KOPT-K1 (cell line): Measurements from ENCODE around the gene PFKFB4.

Source experiments
- H3K27ac ChIP-seq: fragments of 200-600 bp; sonication (generic); 2 replicates; pipeline ENCODE4 v1.5.1; 2016; ENCODE audit warnings: antibody characterized with exemption, mild to moderate bottlenecking, low read depth, low read length; ENCODE audit not compliant: poor library complexity, severe bottlenecking
- H3K36me3 ChIP-seq: fragments of 200-600 bp; sonication (generic); 2 replicates; pipeline ENCODE4 v1.5.1; 2017; ENCODE audit warnings: antibody characterized with exemption, mild to moderate bottlenecking, low read length, moderate library complexity; ENCODE audit not compliant: insufficient read depth
- H3K9me3 ChIP-seq: fragments of 200-600 bp; sonication (generic); 2 replicates; pipeline ENCODE4 v1.5.1; 2017; ENCODE audit warnings: antibody characterized with exemption, low read length, mild to moderate bottlenecking; ENCODE audit not compliant: insufficient read depth, poor library complexity, severe bottlenecking

PFKFB4 gene

DNA sequence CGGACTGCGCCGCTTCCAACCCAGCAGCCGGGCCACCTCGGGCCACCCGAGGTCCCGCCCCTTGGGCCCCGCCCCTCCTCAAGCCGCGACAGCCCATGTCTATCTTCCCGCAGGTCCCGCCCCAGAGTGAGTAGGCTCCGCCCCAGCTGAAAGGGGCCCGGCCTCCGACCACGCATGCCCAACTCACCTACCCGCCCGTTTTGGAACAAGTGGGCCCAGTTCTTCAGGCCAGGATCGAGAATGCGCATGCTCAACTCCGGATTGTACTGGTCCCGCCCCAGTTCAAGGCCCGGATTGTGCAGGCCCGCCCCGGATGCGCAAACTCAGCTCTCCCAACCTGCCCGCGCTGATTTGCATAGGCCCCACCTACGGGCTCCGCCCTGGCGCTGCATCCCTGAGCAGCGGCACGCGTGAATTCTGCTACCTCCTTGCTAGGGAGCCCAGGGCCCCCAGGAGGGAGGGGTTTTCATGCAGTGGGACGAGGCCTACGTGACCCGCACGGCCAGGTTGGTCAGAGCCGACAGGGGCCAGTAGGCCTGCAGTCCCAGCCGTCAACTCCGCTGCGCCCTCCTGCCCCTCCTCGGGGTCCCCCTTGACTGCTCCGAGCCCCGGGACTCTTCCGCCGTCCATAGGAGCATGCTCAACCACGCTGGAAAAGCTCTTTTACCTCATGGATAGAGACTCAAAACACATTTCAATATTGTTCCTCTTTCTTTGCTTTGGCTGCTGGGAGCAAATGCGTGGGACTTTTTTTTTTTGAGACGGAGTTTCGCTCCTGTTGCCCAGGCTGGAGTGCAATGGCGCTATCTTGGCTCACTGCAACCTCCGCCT lies at the start of gene PFKFB4:
TSS of gene PFKFB4 (minus strand) at position 8 of the 831 bp plus-strand sequence. CDS start 26 bp downstream, outside the sequence.
- Histone ChIP-seq H3K36me3 (no peaks in the 10 kb centered on the region), H3K9me3 (no peaks in the 10 kb centered on the region), H3K27ac (peak within 1 kb of the TSS; percentile 58)

DNA sequence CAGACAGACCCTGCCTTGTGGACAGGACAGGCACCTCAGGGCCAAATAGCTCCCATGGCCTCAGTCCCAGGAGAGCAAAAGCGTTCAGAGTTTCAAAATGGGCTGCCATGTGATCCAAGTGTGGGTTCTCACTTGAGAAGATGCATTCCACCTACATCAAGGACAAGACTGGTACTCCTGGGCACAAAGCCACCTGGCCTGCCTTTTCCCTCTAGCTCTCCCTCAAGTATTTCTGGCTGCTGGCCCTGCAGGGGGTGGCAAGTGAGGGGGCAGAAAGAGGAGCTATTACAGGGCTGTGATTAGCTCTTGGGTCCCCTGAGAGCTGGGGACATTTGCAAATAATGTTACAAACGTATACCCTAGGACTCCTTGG lies 45.0 kb upstream of the PFKFB4 start:
- Histone ChIP-seq H3K27ac (no peak overlapping the region), H3K36me3 (peaks cover 100% of the 10 kb centered on the region), H3K9me3 (no peaks in the 10 kb centered on the region)

DNA sequence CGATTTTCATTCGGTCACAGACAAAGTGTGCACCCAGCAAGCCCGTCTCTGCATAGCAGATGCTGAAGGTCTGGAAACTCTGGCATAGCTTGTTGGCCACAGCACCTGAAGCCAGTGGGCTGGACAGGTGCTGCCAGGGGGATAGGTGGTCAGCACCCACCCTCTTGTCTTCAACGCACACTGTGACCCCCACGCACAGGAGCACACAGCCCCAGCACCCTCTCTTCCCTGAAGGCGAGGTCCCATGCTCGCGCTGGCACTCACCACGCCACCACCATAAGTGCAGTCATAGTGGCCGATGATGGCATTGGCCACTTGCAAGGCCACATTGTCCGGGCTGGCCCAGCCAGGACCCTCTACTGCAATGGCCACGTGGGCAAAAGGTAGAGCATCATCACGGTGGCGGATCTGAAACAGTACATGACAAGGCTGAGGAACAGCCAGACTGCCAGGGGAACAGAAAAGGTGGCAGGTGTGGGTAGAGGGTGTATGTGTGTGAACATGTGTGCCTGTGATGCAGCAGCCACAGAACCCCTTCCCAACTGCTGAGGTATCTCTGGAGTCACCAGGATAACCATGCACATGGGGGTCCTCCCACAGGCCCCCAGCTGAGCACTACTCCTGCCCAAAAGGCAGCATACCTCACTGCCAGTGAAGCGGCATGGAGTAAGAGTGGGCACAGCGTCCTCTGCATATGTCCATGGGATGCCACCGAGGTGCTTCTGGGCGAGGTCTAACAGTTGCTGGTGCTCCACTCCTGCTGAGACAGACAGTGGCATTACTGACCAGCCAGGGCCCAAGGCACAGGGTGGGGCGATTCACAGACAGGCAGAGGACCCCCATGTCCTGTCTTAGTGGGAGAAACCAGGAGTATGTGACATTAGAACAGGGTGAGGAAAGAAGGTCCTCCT lies 44.4 kb upstream of the PFKFB4 start:
- Histone ChIP-seq H3K9me3 (no peaks in the 10 kb centered on the region), H3K36me3 (peaks cover 94% of the 10 kb centered on the region), H3K27ac (no peak overlapping the region)

DNA sequence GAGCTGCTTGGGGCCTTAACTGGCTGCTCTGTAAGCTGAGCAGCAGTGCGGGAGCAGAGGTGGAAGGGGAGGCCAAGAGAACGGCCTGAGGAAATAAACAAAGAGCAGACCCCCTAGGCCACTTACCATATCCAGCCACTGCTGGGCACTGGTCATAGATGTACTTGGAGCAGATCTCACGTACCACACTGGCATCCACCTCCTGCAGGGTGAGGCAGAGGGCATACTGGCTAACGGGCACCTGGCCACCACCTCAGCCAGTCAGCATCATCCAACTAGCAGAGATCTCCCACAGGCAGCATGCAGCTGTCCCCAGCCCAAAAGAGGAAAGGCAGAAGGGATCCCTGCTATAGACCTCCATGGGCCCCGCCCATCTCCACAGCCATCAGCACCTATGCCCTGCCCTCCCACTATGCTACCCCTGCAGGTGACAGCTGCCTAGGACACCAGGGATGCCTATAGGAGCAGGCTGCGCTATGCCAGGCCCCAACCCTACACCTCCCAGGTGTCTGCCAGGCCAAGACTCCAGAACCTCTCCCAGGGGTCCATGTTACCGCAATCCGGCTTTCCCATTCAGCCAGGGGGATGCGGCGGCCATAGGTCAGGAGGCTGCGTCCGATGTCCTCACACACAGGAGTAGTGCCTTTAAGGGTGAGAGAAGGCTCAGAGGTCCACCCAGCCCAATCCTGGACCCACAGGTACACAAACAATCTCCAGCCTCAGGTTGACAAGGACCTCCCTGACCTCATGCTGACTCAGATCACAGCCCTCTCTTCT lies 43.1 kb upstream of the PFKFB4 start:
- Histone ChIP-seq H3K36me3 (peaks cover 82% of the 10 kb centered on the region), H3K9me3 (no peaks in the 10 kb centered on the region), H3K27ac (no peak overlapping the region)

DNA sequence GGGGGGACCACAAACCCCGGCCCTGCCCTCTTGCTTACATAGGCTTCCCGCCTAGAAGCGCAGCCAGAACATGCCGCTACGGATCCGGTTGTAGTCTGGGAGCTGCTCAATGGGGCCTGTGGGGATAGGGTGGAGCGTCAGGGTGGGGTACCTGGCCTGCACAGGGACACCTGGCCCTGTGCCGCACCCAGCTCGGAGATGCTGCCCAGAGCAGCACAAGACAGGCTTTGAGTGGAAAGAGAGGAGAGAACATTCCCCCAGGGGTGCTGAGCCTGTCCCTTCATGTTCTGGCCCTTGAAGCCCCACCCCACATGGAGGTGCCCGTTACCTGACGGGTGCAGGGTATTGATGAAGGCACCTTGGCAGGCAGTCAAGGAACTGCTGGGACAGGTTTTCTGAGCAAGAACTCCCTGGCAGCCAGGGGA lies 42.5 kb upstream of the PFKFB4 start:
- no peak overlapping the region for H3K27ac ChIP-seq
- H3K36me3 ChIP-seq: peaks cover 75% of the 10 kb centered on the region
- H3K9me3 ChIP-seq: no peaks in the 10 kb centered on the region

DNA sequence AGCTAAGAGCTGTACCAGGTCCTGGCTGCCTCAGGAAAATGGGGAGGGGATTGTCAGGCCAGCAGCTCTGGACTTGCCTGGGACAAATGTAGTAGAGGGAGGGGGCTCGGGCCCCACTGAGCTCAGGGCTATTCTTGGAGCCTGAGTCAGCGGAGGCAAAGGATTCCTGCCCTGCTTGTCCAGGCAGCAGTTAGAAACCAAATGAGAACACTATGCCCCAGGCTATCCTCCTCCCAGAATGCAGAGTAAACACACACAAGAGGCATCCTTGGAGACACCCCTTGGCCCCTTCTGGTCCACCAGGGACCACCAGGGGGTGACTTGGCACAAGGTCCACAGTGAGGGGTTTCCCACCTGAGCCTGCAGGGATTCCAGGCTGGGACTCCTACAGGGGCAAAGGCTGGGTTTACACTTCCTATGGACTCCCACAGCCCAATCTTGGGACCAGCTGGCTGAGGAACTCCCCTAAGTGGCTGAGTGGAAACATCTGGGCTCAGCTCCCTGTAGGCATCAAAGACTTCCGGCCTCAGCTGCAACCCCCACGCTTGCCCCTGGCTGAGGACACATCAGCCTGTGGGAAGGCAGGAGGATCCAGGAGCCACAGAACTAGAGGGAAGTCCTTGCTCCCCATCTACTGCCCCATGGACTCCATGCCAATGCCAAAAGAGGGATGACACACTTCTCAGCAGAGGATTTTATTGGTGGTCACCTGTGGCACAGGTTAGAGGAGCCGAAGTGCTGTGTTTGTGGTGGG lies 41.9 kb upstream of the PFKFB4 start:
- peaks cover 70% of the 10 kb centered on the region for H3K36me3 ChIP-seq
- H3K27ac ChIP-seq: no peak overlapping the region
- no peaks in the 10 kb centered on the region for H3K9me3 ChIP-seq

DNA sequence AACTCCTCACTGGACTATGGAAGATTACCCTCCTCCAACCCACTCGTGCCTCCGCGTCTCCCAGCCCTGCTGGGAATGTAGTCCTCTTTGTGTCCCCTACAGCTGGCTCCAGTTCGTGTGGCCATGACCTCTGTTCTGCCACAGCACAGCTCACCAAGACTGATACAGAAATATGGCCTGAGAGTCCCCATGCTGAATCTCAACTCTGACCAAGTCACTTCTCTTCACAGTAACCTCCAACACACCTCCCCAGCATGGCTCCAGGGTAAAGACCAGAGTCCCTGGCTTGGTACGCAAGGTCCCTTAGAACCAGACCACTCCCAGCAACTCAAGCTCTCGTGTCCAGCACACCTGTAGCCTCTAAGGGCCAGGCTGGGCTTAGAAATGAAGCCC lies 40.8 kb upstream of the PFKFB4 start:
- peaks cover 59% of the 10 kb centered on the region for H3K36me3 ChIP-seq
- no peaks in the 10 kb centered on the region for H3K9me3 ChIP-seq
- no peak overlapping the region for H3K27ac ChIP-seq

DNA sequence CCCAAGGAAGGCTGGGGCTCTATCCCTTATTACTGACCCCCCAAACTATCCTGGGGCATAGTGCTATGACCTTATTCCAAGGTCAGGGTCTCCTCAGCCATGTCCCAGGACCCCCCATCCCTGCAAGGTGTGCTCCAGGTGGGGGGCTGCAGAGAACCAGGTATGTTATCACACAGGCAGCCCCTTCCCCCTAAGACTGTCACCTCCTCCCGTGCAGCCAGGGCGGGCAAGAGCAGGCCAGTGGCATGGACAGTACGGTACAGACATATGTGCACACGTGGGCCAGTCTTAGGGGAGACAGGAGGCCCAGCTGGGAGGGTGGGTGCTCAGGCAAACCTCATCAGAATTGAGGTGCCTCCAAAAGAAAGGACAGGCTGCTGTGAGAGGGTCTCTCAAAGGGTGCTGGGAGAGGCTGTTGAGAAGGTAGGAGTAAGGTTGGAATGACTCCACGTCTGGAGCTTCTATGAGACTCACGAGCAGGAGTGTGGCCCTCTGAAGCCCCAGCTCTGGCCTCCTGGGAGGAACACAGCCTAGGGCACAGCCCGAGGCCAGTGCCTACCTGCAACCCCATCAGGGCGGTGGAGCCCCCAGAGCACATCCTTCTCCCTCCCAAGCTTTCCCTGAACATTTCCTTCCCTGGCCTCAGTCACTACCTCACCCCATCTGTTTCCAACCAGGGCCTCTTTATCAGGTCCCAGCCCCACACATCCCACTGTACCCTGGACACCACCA lies 40.2 kb upstream of the PFKFB4 start:
- Histone ChIP-seq H3K36me3 (peaks cover 53% of the 10 kb centered on the region), H3K27ac (no peak overlapping the region), H3K9me3 (no peaks in the 10 kb centered on the region)

DNA sequence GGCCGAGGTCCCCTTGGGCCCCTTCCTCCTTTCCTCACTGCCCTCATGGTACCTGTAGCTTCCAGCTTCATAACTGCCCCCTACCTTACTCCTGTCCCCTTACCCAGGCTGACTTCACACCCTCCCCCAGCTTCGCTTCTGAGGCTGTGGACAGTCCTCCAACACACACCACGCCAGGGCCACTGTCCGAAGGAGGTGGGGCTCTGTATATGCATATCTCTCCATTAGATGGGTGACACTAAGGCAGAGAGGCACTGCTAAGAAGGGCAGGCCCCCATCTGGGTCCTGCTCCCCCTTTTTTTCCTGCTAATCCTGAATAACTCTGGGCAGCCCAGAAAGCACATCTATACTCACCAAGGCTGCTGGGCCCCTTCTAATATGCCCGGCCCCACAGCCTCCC lies 39.6 kb upstream of the PFKFB4 start:
- H3K36me3 ChIP-seq: peaks cover 46% of the 10 kb centered on the region
- H3K9me3 ChIP-seq: no peaks in the 10 kb centered on the region
- no peak overlapping the region for H3K27ac ChIP-seq

DNA sequence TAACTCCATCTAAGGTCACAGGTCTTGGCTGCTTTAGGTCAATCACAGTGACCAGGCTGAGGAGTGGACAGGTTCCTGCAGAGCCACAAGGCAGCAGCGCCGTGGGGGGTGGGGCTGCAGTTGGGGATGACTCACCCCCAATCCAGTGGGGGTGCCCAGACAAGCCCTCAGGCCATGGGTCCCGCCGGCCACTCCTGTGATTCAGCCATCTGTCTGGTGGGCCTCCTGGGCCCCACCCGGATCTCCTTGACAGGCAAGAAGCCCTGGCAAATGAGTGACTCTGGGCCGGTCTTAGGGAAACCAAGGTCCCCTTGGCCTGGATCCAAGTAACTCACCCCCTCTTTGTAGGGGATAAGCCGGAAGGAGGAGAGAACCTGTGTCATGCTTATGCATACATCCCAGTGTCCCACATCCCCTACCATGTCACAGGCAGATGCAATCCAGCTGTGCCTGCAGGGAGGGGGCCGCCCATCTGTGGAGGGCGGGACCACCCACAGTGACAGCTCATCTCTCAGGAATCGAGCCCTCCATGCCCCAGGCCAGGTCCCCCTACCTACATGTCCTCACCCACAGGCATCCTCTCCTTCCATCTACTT lies 39.0 kb upstream of the PFKFB4 start:
- H3K27ac ChIP-seq: no peak overlapping the region
- H3K9me3 ChIP-seq: no peaks in the 10 kb centered on the region
- H3K36me3 ChIP-seq: peaks cover 41% of the 10 kb centered on the region

DNA sequence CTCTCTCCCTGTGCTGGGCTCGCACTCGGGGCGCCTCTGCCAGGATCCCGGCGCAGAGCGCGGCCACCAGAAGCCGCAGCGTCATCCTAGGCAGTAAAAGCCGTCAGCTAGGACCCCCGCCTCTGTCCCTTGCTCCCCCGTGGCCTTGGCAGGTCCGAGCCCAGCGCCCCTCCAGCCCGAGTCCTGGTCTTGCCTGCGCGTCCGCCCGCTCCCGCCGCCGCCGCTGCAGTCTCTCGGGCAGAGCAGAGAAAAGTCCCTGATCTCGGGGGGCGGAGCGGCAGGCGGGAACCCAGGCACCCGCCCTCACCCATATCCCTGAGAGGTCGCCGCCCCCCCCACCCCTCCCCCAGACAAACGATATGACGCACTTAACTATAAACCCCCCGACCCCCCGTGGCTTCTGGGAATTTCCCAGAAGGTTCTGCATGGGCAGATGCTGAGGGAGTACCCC lies 38.5 kb upstream of the PFKFB4 start, which contains the start of gene COL7A1:
TSS of gene COL7A1 (minus strand) at position 255 of the 451 bp plus-strand sequence. CDS start at position 85, 170 bp downstream.
- Histone ChIP-seq H3K27ac (no peak within 1 kb of the TSS), H3K9me3 (no peaks in the 10 kb centered on the region), H3K36me3 (peaks cover 36% of the 10 kb centered on the region)

DNA sequence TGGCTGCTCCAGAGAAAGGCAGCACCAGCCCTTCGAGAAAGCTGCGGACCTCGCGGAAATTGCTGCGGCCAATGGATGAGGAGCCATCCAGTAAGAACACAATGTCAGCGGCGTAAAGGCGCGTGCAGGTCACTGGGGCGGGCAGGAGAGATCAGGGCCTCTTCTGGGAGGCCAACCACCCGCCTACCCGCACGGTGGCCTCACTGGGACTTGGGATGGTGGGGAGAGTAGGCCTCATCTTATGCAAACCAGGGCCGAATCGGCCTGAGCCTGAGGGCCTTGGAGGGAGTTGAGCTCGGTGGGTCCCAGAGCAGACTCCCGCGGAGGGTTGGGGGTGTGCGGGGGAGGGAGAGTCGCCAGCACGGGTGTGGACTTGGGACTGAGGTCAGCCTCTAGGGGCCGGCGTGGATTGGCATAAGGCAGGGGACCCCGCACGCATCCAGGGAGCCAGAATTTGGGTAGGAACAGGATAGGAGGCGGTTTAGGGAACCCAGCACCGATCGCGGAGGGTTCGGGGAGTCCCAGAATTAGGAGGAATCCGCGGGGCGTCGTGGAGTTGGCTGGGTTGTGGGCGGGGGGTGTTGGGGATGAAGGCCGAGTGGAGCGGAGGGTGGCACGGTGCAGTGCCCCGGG lies 37.9 kb upstream of the PFKFB4 start:
- H3K27ac ChIP-seq: no peak overlapping the region
- no peaks in the 10 kb centered on the region for H3K9me3 ChIP-seq
- H3K36me3 ChIP-seq: peaks cover 30% of the 10 kb centered on the region

DNA sequence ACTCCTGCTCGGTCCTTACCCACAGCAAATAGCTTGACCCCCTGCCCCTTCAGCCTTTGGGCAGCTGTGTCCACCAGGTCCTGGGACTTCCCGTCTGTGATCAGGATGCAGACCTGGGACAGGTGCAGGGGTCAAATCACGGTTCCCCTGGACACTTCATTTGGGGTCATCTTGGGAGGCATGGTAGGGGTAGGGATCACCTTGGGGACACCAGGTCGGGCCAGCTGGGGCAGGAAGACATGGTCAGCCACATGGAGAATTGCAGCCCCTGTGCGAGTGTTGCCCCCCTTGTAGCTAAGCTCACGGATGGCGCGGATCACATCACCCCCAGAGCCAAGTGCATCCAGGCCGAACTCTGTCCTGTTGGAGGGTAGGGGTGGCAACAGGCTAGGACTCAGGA lies 36.7 kb upstream of the PFKFB4 start:
- Histone ChIP-seq H3K27ac (no peak overlapping the region), H3K9me3 (no peaks in the 10 kb centered on the region), H3K36me3 (peaks cover 18% of the 10 kb centered on the region)
